DOHH2 (cell line): ENCODE measurements around the gene LIMS1.

Experiments used
- CTCF ChIP-seq: fragments of 200-600 bp; sonication (generic); IDR thresholded peaks from one replicate; pipeline ENCODE4 v1.5.1; 2014; ENCODE audit warnings: antibody characterized with exemption, mild to moderate bottlenecking, low read depth, low read length; ENCODE audit not compliant: poor library complexity, severe bottlenecking
- EZH2phosphoT487 ChIP-seq: fragments of 200-600 bp; sonication (generic); IDR thresholded peaks from 2 replicates; pipeline ENCODE4 v1.6.1; 2017; ENCODE audit warnings: borderline replicate concordance, mild to moderate bottlenecking, antibody characterized with exemption, low read length, moderate library complexity, mixed read lengths

DNA sequence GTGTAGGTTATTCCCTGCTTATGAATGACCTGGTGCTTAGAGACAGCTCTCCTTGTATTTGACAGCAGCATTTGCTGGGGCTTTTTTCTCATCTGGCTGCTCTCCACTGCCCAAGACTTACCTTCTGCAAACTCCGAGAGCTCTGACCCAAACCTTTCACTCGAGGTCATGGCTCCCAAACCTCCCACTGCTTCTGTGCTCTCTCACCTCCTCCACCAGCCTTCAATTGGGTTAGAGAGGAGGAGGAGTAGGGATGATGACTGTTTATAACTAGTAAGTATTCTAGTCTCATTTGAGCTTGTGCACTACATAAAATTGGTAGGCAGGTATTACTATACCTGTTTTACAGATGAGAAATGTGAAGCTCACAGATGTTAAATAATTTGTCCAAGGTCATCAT, 40.1 kb downstream of the LIMS1 start:
- no peak for TF ChIP-seq CTCF
- TF ChIP-seq EZH2phosphoT487, result no peak
